ENCODE data around the gene MUC4.
"Not testable (repeated sequence)": the region's sequence is repeated elsewhere in the genome, so short reads cannot be mapped to it uniquely, and the experiment has no call there.

GRCh38 chr3:195749101-195749500 is 62.6 kb downstream of the MUC4 start:
- not testable (repeated sequence) for TF ChIP-seq CTCF (IDR thresholded peaks at IDR 0.05 in 4 of 5, conservative IDR thresholded peaks at IDR 0.05 in 1 of 5); POLR2A (IDR thresholded peaks at IDR 0.05)

Measured in gastrocnemius medialis (tissue), 4 donors.